HepG2 (cell line): Measurements from ENCODE around the gene ST3GAL2. TPM values are rescaled to one million over a fixed set of nuclear protein-coding genes. Genes with fewer than 3 reads are reported as not detected.

Experiments
- ATAC-seq: fragments of 200-7000 bp; cut with Tn5 transposase; 3 replicates; pipeline ENCODE4 v1.9.1; 2020; ENCODE audit warnings: mild to moderate bottlenecking, moderate library complexity
- BruUV-seq: library from RNA; stranded (reverse); fragments of 400-500 nt; replicated peaks from 2 replicates; lab custom pipeline; 2021; lab: Mats Ljungman, UMichigan
- CTCF ChIA-PET: fragments of 300-600 bp; formaldehyde crosslinking; extraction: SDS; loops from one replicate; lab custom pipeline; 2021; ENCODE audit warnings: low total read pairs, inconsistent platforms, low intra/inter-chr PET ratio; lab: Yijun Ruan, JAX
- POLR2A ChIA-PET: fragments of 350-600 bp; sonication (Branson Sonifier 250); formaldehyde crosslinking; loops from one replicate; lab custom pipeline; 2020; ENCODE audit warnings: antibody characterized with exemption, inconsistent platforms; lab: Yijun Ruan, JAX
- DNase-seq: peaks from one replicate; pipeline ENCODE4 v3.0.0-alpha.2; 2015; ENCODE audit warnings: low spot score
- FAIRE-seq: peaks from 3 replicates; lab custom pipeline; 2011; peaks lifted over from hg19 to GRCh38; lab: Jason Lieb, UNC
- H2AFZ ChIP-seq: one replicate; pipeline ENCODE4 v1.6.1; 2011; ENCODE audit warnings: low read length, inconsistent platforms
- H3K27ac ChIP-seq: fragments of 300-600 bp; 3 replicates; pipeline ENCODE4 v1.8.0; 2011; ENCODE audit warnings: mixed run types, mild to moderate bottlenecking, mixed read lengths, low read length, inconsistent platforms; ENCODE audit not compliant: insufficient read depth; ENCODE audit errors: extremely low read length
- H3K27me3 ChIP-seq, 2 experiments: fragments of 200-600 bp in 1 of 2; 2 replicates in 1 of 2; 3 replicates in 1 of 2; pipeline versions ENCODE4 v1.6.0 to v1.8.0; 2011; ENCODE audit warnings: low read length in 2 of 2, mild to moderate bottlenecking in 2 of 2, moderate library complexity in 2 of 2, inconsistent platforms in 1 of 2; ENCODE audit not compliant: insufficient read depth in 2 of 2, control insufficient read depth in 1 of 2
- H3K36me3 ChIP-seq, 2 experiments: fragments of 200-600 bp in 1 of 2; replicated peaks in 1 of 2; 2 replicates in 1 of 2; 3 replicates in 1 of 2; pipeline versions ENCODE4 v1.5.1 to v1.8.0; 2011; ENCODE audit warnings: low read length in 2 of 2, inconsistent platforms in 1 of 2; ENCODE audit not compliant: insufficient read depth in 2 of 2, control insufficient read depth in 1 of 2
- H3K4me1 ChIP-seq: 2 replicates; pipeline ENCODE4 v1.5.1; 2012; ENCODE audit warnings: low read length, inconsistent platforms; ENCODE audit not compliant: insufficient read depth
- H3K4me2 ChIP-seq: 2 replicates; pipeline ENCODE4 v1.6.0; 2011; ENCODE audit warnings: low read depth, low read length, inconsistent platforms
- H3K4me3 ChIP-seq, 3 experiments: fragments of 200-600 bp in 1 of 3; sonication (generic), shearing (Covaris generic) in 1 of 3; replicated peaks in 1 of 3; 2 replicates each; pipeline ENCODE4 v1.5.1; 2011 to 2016; ENCODE audit warnings: low read length in 3 of 3, inconsistent platforms in 2 of 3, low read depth in 2 of 3, mild to moderate bottlenecking in 2 of 3, control low read depth in 1 of 3, mixed read lengths in 1 of 3; ENCODE audit not compliant: insufficient read depth in 1 of 3
- H3K79me2 ChIP-seq: one replicate; pipeline ENCODE4 v1.6.1; 2011; ENCODE audit warnings: low read length, inconsistent platforms; ENCODE audit not compliant: insufficient read depth
- H3K9ac ChIP-seq: 2 replicates; pipeline ENCODE4 v1.6.0; 2011; ENCODE audit warnings: mild to moderate bottlenecking, low read depth, low read length, inconsistent platforms; ENCODE audit not compliant: insufficient read depth
- H3K9me3 ChIP-seq: 2 replicates; pipeline ENCODE4 v1.5.1; 2012; ENCODE audit warnings: mild to moderate bottlenecking, low read length
- H4K20me1 ChIP-seq: 2 replicates; pipeline ENCODE4 v1.6.0; 2011; ENCODE audit warnings: inconsistent platforms, mild to moderate bottlenecking, low read length, moderate library complexity; ENCODE audit not compliant: insufficient read depth
- GLMP ChIP-seq: sonication (generic); formaldehyde crosslinking; IDR thresholded peaks from 2 replicates; pipeline ENCODE4 v1.9.0; 2021; ENCODE audit warnings: missing genetic modification reagents, mild to moderate bottlenecking, borderline replicate concordance
- KDM1A ChIP-seq: IDR thresholded peaks from 2 replicates; pipeline ENCODE4 v1.6.1; 2016; ENCODE audit warnings: missing compliant biosample characterization
- KDM5A ChIP-seq: fragments of 200-600 bp; sonication (generic); IDR thresholded peaks from 2 replicates; pipeline ENCODE4 v1.7.0; 2018; ENCODE audit warnings: antibody characterized with exemption, mild to moderate bottlenecking, low read length, borderline replicate concordance
- MAZ ChIP-seq, 2 experiments: sonication (generic) in 1 of 2; formaldehyde crosslinking in 1 of 2; IDR thresholded peaks; 2 replicates each; pipeline versions ENCODE4 v1.5.0 to v1.6.1; 2012 to 2020; ENCODE audit warnings: low read depth in 2 of 2, mild to moderate bottlenecking in 2 of 2, borderline replicate concordance in 1 of 2, improper control_type of control experiment in 1 of 2, low read length in 1 of 2, missing genetic modification reagents in 1 of 2, moderate library complexity in 1 of 2
- MYPOP ChIP-seq: sonication (generic); formaldehyde crosslinking; IDR thresholded peaks from 2 replicates; pipeline ENCODE4 v1.8.1; 2023; ENCODE audit warnings: mild to moderate bottlenecking, moderate library complexity, missing genetic modification reagents
- NFRKB ChIP-seq: fragments of 450-650 bp; IDR thresholded peaks from 2 replicates; pipeline ENCODE4 v1.6.1; 2017
- PHF5A ChIP-seq: IDR thresholded peaks from one replicate; pipeline ENCODE4 v1.6.1; 2018; ENCODE audit warnings: low read depth, missing genetic modification reagents; ENCODE audit not compliant: unreplicated experiment
- SOX5 ChIP-seq: IDR thresholded peaks from 2 replicates; pipeline ENCODE4 v1.6.1; 2016; ENCODE audit warnings: borderline replicate concordance
- ZFX ChIP-seq: sonication (generic); formaldehyde crosslinking; IDR thresholded peaks from 2 replicates; pipeline ENCODE4 v1.4.0; 2020; ENCODE audit warnings: mild to moderate bottlenecking, low read depth, missing genetic modification reagents, moderate library complexity
- ZKSCAN8 ChIP-seq: IDR thresholded peaks from 2 replicates; pipeline ENCODE4 v1.6.1; 2016; ENCODE audit warnings: borderline replicate concordance, missing genetic modification reagents, missing compliant biosample characterization
- ZNF224 ChIP-seq: sonication (generic); formaldehyde crosslinking; IDR thresholded peaks from 2 replicates; pipeline ENCODE4 v1.5.0; 2020; ENCODE audit warnings: mild to moderate bottlenecking, missing genetic modification reagents
- ZNF3 ChIP-seq: IDR thresholded peaks from 2 replicates; pipeline ENCODE4 v1.7.0; 2017; ENCODE audit warnings: inconsistent platforms
- ZNF75D ChIP-seq: sonication (generic); formaldehyde crosslinking; IDR thresholded peaks from 2 replicates; pipeline ENCODE4 v1.8.1; 2023; ENCODE audit warnings: missing genetic modification reagents, mild to moderate bottlenecking, borderline replicate concordance
- ZNF839 ChIP-seq: sonication (generic); formaldehyde crosslinking; IDR thresholded peaks from 2 replicates; pipeline ENCODE4 v1.4.0; 2020; ENCODE audit warnings: missing genetic modification reagents, mild to moderate bottlenecking, borderline replicate concordance
- ZNF879 ChIP-seq: sonication (generic); formaldehyde crosslinking; IDR thresholded peaks from 2 replicates; pipeline ENCODE4 v1.8.1; 2023; ENCODE audit warnings: missing genetic modification reagents
- ZSCAN21 ChIP-seq: sonication (generic); formaldehyde crosslinking; IDR thresholded peaks from 2 replicates; pipeline ENCODE4 v1.8.0; 2022; ENCODE audit warnings: mild to moderate bottlenecking, missing genetic modification reagents, moderate library complexity, borderline replicate concordance
- WGBS: methylation state at CpG from one replicate; pipeline ENCODE4 v1.1.6; 2017; ENCODE audit warnings: low lambda C conversion rate; 5-methylcytosine and 5-hydroxymethylcytosine counted together
- in situ Hi-C: cut with HindIII; loops from 2 replicates; pipeline ENCODE4 v1.10.0; 2017; ENCODE audit warnings: low pct_unique_long_range_greater_than_20kb; ENCODE audit not compliant: extremely low pct_ligation_motif_present
- intact Hi-C: fragments of 100-400 bp; cut with micrococcal nuclease; formaldehyde crosslinking; loops from one replicate; pipeline ENCODE4 v1.10.0; 2022; ENCODE audit not compliant: unreplicated experiment
- polyA plus RNA-seq, 8 experiments: library from polyadenylated mRNA; depleted of rRNA in 3 of 8; stranded (reverse) in 7 of 8; unstranded in 1 of 8; fragments of >200 nt; fragmentation: Illumina TruSeq in 4 of 8; extraction: Trizol in 4 of 8; gene quantifications; 2 replicates each; pipeline versions ENCODE4 v1.2.1 to v1.2.3, GENCODE V29; 2011 to 2016; ENCODE audit warnings: low read depth in 4 of 8, missing spikeins in 1 of 8, mixed read lengths in 1 of 8; ENCODE audit not compliant: insufficient read depth in 1 of 8
- total RNA-seq, 5 experiments: library from RNA; depleted of rRNA; stranded (reverse); fragments of >200 nt; fragmentation: Illumina TruSeq; extraction: Trizol; gene quantifications; 2 replicates each; pipeline ENCODE4 v1.2.3, GENCODE V29; 2016; ENCODE audit warnings: low read depth in 1 of 5
- TF ChIP-seq, protein P1 (sequence below): sonication (generic); formaldehyde crosslinking; IDR thresholded peaks from 2 replicates; pipeline ENCODE4 v1.5.1; 2020; ENCODE audit warnings: mild to moderate bottlenecking, missing genetic modification reagents, moderate library complexity

Gene ST3GAL2
- total and polyA plus RNA-seq, 2 of the 13 experiments (the other 11 are each of a cell fraction or from before 2014, with no cell fraction given) = 16.3 to 24.9 TPM

DNA sequence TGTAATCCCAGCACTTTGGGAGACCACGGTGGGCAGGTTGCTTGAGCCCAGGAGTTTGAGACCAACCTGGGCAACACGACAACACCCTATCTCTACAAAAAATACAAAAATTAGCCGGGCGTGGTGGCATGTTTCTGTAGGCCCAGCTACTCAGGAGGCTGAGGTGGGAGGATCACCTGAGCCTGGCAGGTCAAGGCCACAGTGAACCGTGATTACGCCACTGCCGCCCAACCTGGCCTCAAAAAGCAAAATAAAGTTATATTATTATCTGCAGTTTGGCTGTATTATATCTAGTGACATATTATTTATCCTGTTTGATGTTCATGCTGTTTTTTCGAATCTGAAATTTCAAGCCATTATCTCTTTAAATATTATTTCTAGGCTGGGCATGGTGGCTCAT is 26.5 kb downstream of the ST3GAL2 start (continued):
- TF ChIP-seq, protein P1, sequence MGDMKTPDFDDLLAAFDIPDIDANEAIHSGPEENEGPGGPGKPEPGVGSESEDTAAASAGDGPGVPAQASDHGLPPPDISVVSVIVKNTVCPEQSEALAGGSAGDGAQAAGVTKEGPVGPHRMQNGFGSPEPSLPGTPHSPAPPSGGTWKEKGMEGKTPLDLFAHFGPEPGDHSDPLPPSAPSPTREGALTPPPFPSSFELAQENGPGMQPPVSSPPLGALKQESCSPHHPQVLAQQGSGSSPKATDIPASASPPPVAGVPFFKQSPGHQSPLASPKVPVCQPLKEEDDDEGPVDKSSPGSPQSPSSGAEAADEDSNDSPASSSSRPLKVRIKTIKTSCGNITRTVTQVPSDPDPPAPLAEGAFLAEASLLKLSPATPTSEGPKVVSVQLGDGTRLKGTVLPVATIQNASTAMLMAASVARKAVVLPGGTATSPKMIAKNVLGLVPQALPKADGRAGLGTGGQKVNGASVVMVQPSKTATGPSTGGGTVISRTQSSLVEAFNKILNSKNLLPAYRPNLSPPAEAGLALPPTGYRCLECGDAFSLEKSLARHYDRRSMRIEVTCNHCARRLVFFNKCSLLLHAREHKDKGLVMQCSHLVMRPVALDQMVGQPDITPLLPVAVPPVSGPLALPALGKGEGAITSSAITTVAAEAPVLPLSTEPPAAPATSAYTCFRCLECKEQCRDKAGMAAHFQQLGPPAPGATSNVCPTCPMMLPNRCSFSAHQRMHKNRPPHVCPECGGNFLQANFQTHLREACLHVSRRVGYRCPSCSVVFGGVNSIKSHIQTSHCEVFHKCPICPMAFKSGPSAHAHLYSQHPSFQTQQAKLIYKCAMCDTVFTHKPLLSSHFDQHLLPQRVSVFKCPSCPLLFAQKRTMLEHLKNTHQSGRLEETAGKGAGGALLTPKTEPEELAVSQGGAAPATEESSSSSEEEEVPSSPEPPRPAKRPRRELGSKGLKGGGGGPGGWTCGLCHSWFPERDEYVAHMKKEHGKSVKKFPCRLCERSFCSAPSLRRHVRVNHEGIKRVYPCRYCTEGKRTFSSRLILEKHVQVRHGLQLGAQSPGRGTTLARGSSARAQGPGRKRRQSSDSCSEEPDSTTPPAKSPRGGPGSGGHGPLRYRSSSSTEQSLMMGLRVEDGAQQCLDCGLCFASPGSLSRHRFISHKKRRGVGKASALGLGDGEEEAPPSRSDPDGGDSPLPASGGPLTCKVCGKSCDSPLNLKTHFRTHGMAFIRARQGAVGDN (CRISPR knock-in tag) = 0 out of 2 replicates have a peak, but pooled peaks have one; percentile 12

DNA sequence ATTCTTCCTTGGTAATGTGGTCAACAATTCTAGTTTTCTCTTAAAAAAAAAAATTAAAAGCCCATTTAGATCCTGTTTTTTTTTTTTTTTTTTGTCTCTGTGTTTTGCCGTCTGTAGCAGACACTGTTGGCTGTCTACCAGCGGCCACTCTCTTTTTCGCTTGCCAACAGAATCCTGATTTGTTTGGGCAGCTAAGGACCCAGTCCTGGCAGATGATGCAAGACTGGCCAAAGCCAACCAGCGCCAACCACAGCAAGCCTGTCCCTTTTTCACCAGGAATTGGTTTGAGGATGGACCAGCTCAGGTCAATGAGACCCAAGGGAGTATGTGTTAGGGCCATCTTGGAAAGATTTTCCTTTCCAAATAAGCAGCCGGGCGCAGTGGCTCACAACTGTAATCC is 28.2 kb downstream of the ST3GAL2 start:
- ChIA-PET POLR2A (interaction anchor here (1.3 to 3.4 kb wide), 2 partner anchors 17 to 30 kb away, joined by 3 to 15 read pairs; no protein-coding TSS in a partner anchor), CTCF (no interaction called here)
- H3K9ac ChIP-seq = no peak overlapping the region
- in situ Hi-C loops (no loop called here), intact Hi-C loops (no loop called here)
- H3K36me3 ChIP-seq = peaks cover 11 to 18% of the 10 kb centered on the region in 2 experiments
- 94% methylated on average over 6 of the region's 6 CpGs for WGBS
- no peak overlapping the region for H3K4me3 ChIP-seq
- H2AFZ ChIP-seq = no peak overlapping the region
- H3K9me3 ChIP-seq = no peaks in the 10 kb centered on the region
- ATAC-seq (no peak), DNase-seq (no peak), FAIRE-seq (no peak)
- no peak overlapping the region for H3K4me2 ChIP-seq
- H3K27me3 ChIP-seq = no peaks in the 10 kb centered on the region
- peaks cover 21% of the 10 kb centered on the region for H3K79me2 ChIP-seq
- no peaks in the 10 kb centered on the region for H4K20me1 ChIP-seq
- peaks cover 11% of the 10 kb centered on the region for H3K4me1 ChIP-seq
- H3K27ac ChIP-seq = no peak overlapping the region
- no TSS peak for BruUV-seq
- TF ChIP-seq ZNF839 = no peak
- no peak for TF ChIP-seq MAZ (IDR thresholded peaks at IDR 0.05; ENCODE audit: borderline replicate concordance, low read depth, low read length)
- TF ChIP-seq MAZ (CRISPR knock-in tag; IDR thresholded peaks at IDR 0.05; ENCODE audit: low read depth) = no peak
- no peak for TF ChIP-seq MYPOP (CRISPR knock-in tag)
- no peak for TF ChIP-seq ZNF879 (CRISPR knock-in tag)
- no peak for TF ChIP-seq ZKSCAN8
- no peak for TF ChIP-seq ZSCAN21 (CRISPR knock-in tag)
- TF ChIP-seq ZNF224 = no peak
- no peak for TF ChIP-seq ZFX
- no peak for TF ChIP-seq ZNF3
- TF ChIP-seq GLMP (CRISPR knock-in tag) = no peak
- TF ChIP-seq PHF5A (CRISPR knock-in tag) = no peak
- no peak for TF ChIP-seq KDM1A (CRISPR knock-in tag)
- no peak for TF ChIP-seq KDM5A
- no peak for TF ChIP-seq NFRKB
- no peak for TF ChIP-seq SOX5 (CRISPR knock-in tag)
- TF ChIP-seq ZNF75D = no peak
